ENCODE results near the gene DCAF17.

DNA sequence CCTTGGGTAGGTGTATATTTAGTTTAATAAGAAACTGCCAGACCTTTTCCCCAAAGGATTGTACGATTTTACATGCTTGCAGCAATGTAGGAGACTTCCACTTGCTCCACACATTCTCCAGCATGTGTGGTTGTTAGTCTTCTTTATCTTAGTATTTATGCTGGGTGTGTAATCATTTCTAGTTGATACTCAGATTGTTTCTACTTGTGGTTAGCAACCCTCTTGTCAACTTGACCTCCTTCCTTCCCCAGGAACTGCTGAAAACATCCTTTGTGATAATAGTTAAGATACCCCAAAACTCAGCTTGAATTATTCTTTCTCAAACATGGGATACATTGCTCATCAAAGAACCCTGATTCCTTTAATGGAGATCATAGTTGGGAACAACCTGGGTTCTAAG is 51.1 kb downstream of the DCAF17 start:
- TF ChIP-seq, protein P1, sequence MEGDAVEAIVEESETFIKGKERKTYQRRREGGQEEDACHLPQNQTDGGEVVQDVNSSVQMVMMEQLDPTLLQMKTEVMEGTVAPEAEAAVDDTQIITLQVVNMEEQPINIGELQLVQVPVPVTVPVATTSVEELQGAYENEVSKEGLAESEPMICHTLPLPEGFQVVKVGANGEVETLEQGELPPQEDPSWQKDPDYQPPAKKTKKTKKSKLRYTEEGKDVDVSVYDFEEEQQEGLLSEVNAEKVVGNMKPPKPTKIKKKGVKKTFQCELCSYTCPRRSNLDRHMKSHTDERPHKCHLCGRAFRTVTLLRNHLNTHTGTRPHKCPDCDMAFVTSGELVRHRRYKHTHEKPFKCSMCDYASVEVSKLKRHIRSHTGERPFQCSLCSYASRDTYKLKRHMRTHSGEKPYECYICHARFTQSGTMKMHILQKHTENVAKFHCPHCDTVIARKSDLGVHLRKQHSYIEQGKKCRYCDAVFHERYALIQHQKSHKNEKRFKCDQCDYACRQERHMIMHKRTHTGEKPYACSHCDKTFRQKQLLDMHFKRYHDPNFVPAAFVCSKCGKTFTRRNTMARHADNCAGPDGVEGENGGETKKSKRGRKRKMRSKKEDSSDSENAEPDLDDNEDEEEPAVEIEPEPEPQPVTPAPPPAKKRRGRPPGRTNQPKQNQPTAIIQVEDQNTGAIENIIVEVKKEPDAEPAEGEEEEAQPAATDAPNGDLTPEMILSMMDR (IDR thresholded peaks at IDR 0.05), result no peak
- no peak for TF ChIP-seq POLR2A (IDR thresholded peaks at IDR 0.05)

Measured in thyroid gland (tissue), 4 donors.